AG04450 (cell line): ENCODE data around the gene MIB2. TPM values are rescaled to one million over a fixed set of nuclear protein-coding genes. Genes with fewer than 3 reads are reported as not detected.

ENCODE experiments used
- CTCF ChIA-PET: fragments of 300-600, 350-600 bp; formaldehyde crosslinking; extraction: SDS; loops from one replicate; lab custom pipeline; 2022; ENCODE audit warnings: antibody characterized with exemption, inconsistent platforms; lab: Charles Lee
- POLR2A ChIA-PET: fragments of 350-600 bp; formaldehyde crosslinking; extraction: SDS; loops from one replicate; lab custom pipeline; 2021; ENCODE audit warnings: antibody characterized with exemption, inconsistent platforms; lab: Yijun Ruan, JAX
- DNase-seq: peaks from one replicate; pipeline ENCODE4 v3.0.0-alpha.2; 2011; ENCODE audit warnings: low read depth, low spot score
- H3K27ac ChIP-seq: one replicate; pipeline ENCODE4 v1.5.1; 2012; ENCODE audit warnings: low read depth, low read length, control low read depth
- H3K27me3 ChIP-seq: one replicate; pipeline ENCODE4 v1.6.0; 2012; ENCODE audit warnings: low read length; ENCODE audit not compliant: control insufficient read depth, insufficient read depth
- H3K4me3 ChIP-seq: 2 replicates; pipeline ENCODE4 v1.5.1; 2011; ENCODE audit warnings: mild to moderate bottlenecking, low read depth, low read length, control low read depth
- H3K9me3 ChIP-seq: 2 replicates; pipeline ENCODE4 v1.5.1; 2012; ENCODE audit warnings: low read length; ENCODE audit not compliant: control insufficient read depth, insufficient read depth
- CTCF ChIP-seq: IDR thresholded peaks from 2 replicates; pipeline ENCODE4 v1.5.1; 2011; ENCODE audit warnings: low read depth, low read length, control low read depth, inconsistent platforms
- polyA plus RNA-seq: library from polyadenylated mRNA; depleted of rRNA; stranded (reverse); fragments of >200 nt; gene quantifications from 2 replicates; pipeline ENCODE4 v1.2.3, GENCODE V29; 2011

Gene MIB2
- polyA plus RNA-seq, 1 experiment, result 9.4 TPM

GRCh38 chr1:1601564-1602303, 13.6 kb upstream of the MIB2 start:
- POLR2A ChIA-PET, result interaction anchor here (0.5 to 1.4 kb wide), 2 partner anchors 14 to 387 kb away, joined by 3 to 5 read pairs; partner anchors contain the start of gene MIB2
- H3K9me3 ChIP-seq, result no peaks in the 10 kb centered on the region; the same call in 1 of the 2 replicates
- no peak overlapping the region for H3K27ac ChIP-seq
- H3K27me3 ChIP-seq, result peaks cover 12% of the 10 kb centered on the region
- CTCF ChIA-PET, result no interaction called here
- no peak for DNase-seq
- no peak overlapping the region for H3K4me3 ChIP-seq
- no peak for TF ChIP-seq CTCF

- ChIA-PET CTCF (no interaction called here), POLR2A (interaction anchor here (1.4 kb wide), 1 partner anchor 13 kb away, joined by 5 read pairs; the partner anchor contains the start of gene MIB2)
- H3K27me3 ChIP-seq, result peaks cover 6% of the 10 kb centered on the region
- no peak overlapping the region for H3K27ac ChIP-seq
- TF ChIP-seq CTCF, result no peak
- no peaks in the 10 kb centered on the region; the same call in 1 of the 2 replicates for H3K9me3 ChIP-seq
- DNase-seq, result no peak
- no peak overlapping the region for H3K4me3 ChIP-seq
Measured at GRCh38 chr1:1602304-1602967, 12.9 kb upstream of the MIB2 start.

- H3K27ac ChIP-seq, result no peak overlapping the region
- no peak for TF ChIP-seq CTCF
- no peak for DNase-seq
- peaks cover 4% of the 10 kb centered on the region for H3K27me3 ChIP-seq
- POLR2A ChIA-PET, result no interaction called here
- CTCF ChIA-PET, result no interaction called here
- no peaks in the 10 kb centered on the region; the same call in 1 of the 2 replicates for H3K9me3 ChIP-seq
- no peak overlapping the region for H3K4me3 ChIP-seq
Measured at GRCh38 chr1:1602968-1603506, 12.3 kb upstream of the MIB2 start.

- Histone ChIP-seq H3K27me3 (peaks cover 4% of the 10 kb centered on the region), H3K9me3 (no peaks in the 10 kb centered on the region; the same call in 1 of the 2 replicates), H3K27ac (no peak overlapping the region), H3K4me3 (no peak overlapping the region)
- DNase-seq, result no peak
- TF ChIP-seq CTCF, result no peak
- CTCF ChIA-PET, result no interaction called here
- POLR2A ChIA-PET, result no interaction called here
Measured at GRCh38 chr1:1603671-1604373, 11.5 kb upstream of the MIB2 start.
